Neural cell (in vitro differentiated cells): Measurements from ENCODE around the gene SUN1. TPM values are rescaled to one million over a fixed set of nuclear protein-coding genes. Genes with fewer than 3 reads are reported as not detected.

Source experiments
- H2AFZ ChIP-seq: fragments of 200-600, 300-800 bp; sonication (generic), shearing (Covaris generic); 2 replicates; pipeline ENCODE4 v1.6.0; 2014; ENCODE audit warnings: low read depth, mild to moderate bottlenecking, antibody characterized with exemption, low read length, moderate library complexity
- H3F3A ChIP-seq: fragments of 200-600 bp; shearing (Covaris generic); 2 replicates; pipeline ENCODE4 v1.6.1; 2016; ENCODE audit warnings: mild to moderate bottlenecking, moderate library complexity, mixed read lengths, antibody characterized with exemption, low read length; ENCODE audit not compliant: insufficient read depth, poor library complexity, severe bottlenecking
- H3K27ac ChIP-seq: fragments of 200-600, 300-800 bp; sonication (generic), shearing (Covaris generic); 2 replicates; pipeline ENCODE4 v1.5.1; 2014; ENCODE audit warnings: mild to moderate bottlenecking, low read length, moderate library complexity
- H3K27me3 ChIP-seq: fragments of 300-800, 200-600 bp; sonication (generic), shearing (Covaris generic); 2 replicates; pipeline ENCODE4 v1.6.0; 2014; ENCODE audit warnings: mild to moderate bottlenecking, low read depth, low read length, moderate library complexity; ENCODE audit not compliant: insufficient read depth
- H3K36me3 ChIP-seq: fragments of 300-800, 200-600 bp; sonication (generic), shearing (Covaris generic); 2 replicates; pipeline ENCODE4 v1.5.1; 2014; ENCODE audit warnings: mild to moderate bottlenecking, antibody characterized with exemption, low read length, moderate library complexity; ENCODE audit not compliant: insufficient read depth
- H3K4me2 ChIP-seq: fragments of 300-800, 200-600 bp; sonication (generic), shearing (Covaris generic); 2 replicates; pipeline ENCODE4 v1.6.0; 2014; ENCODE audit warnings: mild to moderate bottlenecking, low read length
- H3K4me3 ChIP-seq: fragments of 300-800, 200-600 bp; sonication (generic), shearing (Covaris generic); 2 replicates; pipeline ENCODE4 v1.5.1; 2014; ENCODE audit warnings: mild to moderate bottlenecking, low read length, moderate library complexity
- H3K79me2 ChIP-seq: fragments of 200-600 bp; shearing (Covaris generic); replicated peaks from 2 replicates; pipeline ENCODE4 v1.6.0; 2014; ENCODE audit warnings: mild to moderate bottlenecking, low read length, moderate library complexity; ENCODE audit not compliant: insufficient read depth
- H3K9ac ChIP-seq: fragments of 300-800, 200-600 bp; sonication (generic), shearing (Covaris generic); 2 replicates; pipeline ENCODE4 v1.6.1; 2016; ENCODE audit warnings: mild to moderate bottlenecking, low read length, mixed read lengths
- H3K9me2 ChIP-seq: fragments of 200-600 bp; shearing (Covaris generic); 2 replicates; pipeline ENCODE4 v1.6.1; 2016; ENCODE audit warnings: mild to moderate bottlenecking, low read length, mixed read lengths; ENCODE audit not compliant: insufficient read depth
- H3K9me3 ChIP-seq: fragments of 200-600, 300-800 bp; sonication (generic), shearing (Covaris generic); 2 replicates; pipeline ENCODE4 v1.6.1; 2016; ENCODE audit warnings: mild to moderate bottlenecking, mixed run types, low read length, moderate library complexity, mixed read lengths
- H4K20me1 ChIP-seq: fragments of 200-600 bp; shearing (Covaris generic); 2 replicates; pipeline ENCODE4 v1.6.1; 2016; ENCODE audit warnings: mild to moderate bottlenecking, mixed run types; ENCODE audit not compliant: insufficient read depth
- CTCF ChIP-seq: fragments of 450-650 bp; IDR thresholded peaks from 2 replicates; pipeline ENCODE4 v1.5.1; 2014; ENCODE audit warnings: antibody characterized with exemption, mild to moderate bottlenecking, moderate library complexity; ENCODE audit not compliant: poor library complexity, severe bottlenecking
- EP300 ChIP-seq: fragments of 450-650 bp; conservative IDR thresholded peaks from 2 replicates; pipeline ENCODE4 v1.6.1; 2014; ENCODE audit warnings: antibody characterized with exemption, mild to moderate bottlenecking, moderate library complexity; ENCODE audit not compliant: poor library complexity, severe bottlenecking
- EZH2 ChIP-seq: fragments of 200-600, 300-800 bp; shearing (Covaris generic), sonication (generic); IDR thresholded peaks from 2 replicates; pipeline ENCODE4 v1.6.1; 2014; ENCODE audit warnings: antibody characterized with exemption, low read length, borderline replicate concordance, mild to moderate bottlenecking; ENCODE audit not compliant: insufficient read depth, poor library complexity, severe bottlenecking
- MXI1 ChIP-seq: fragments of 450-650 bp; conservative IDR thresholded peaks from 2 replicates; pipeline ENCODE4 v1.6.1; 2014; ENCODE audit warnings: antibody characterized with exemption, mild to moderate bottlenecking; ENCODE audit not compliant: poor library complexity, severe bottlenecking
- POLR2AphosphoS5 ChIP-seq: IDR thresholded peaks from 2 replicates; pipeline ENCODE4 v1.6.1; 2012
- RAD21 ChIP-seq: fragments of 450-650 bp; conservative IDR thresholded peaks from 2 replicates; pipeline ENCODE4 v1.6.1; 2014; ENCODE audit warnings: antibody characterized with exemption, mild to moderate bottlenecking, moderate library complexity
- REST ChIP-seq: IDR thresholded peaks from 2 replicates; pipeline ENCODE4 v1.6.1; 2012; ENCODE audit warnings: borderline replicate concordance
- SMC3 ChIP-seq: fragments of 450-650 bp; conservative IDR thresholded peaks from 2 replicates; pipeline ENCODE4 v1.6.1; 2014; ENCODE audit warnings: antibody characterized with exemption, mild to moderate bottlenecking, moderate library complexity; ENCODE audit not compliant: poor library complexity
- TAF1 ChIP-seq: IDR thresholded peaks from 2 replicates; pipeline ENCODE4 v1.6.1; 2012; ENCODE audit warnings: low read depth
- polyA plus RNA-seq: library from polyadenylated mRNA; depleted of rRNA; stranded (reverse); fragments of >200 nt; gene quantifications from 2 replicates; pipeline ENCODE4 v1.2.3, GENCODE V29; 2014

The SUN1 gene
- polyA plus RNA-seq, 1 donor from 2014 or later = 309 TPM

- Histone ChIP-seq H3K36me3 (no peaks in the 10 kb centered on the region), H3K79me2 (no peaks in the 10 kb centered on the region), H3K9ac (no peak overlapping the region), H3K9me3 (no peaks in the 10 kb centered on the region), H3K9me2 (no peaks in the 10 kb centered on the region), H2AFZ (no peak overlapping the region), H3K4me2 (no peak overlapping the region), H4K20me1 (no peaks in the 10 kb centered on the region), H3K27ac (no peak overlapping the region), H3K4me3 (no peak overlapping the region), H3F3A (no peaks in the 10 kb centered on the region), H3K27me3 (no peaks in the 10 kb centered on the region)
- TF ChIP-seq POLR2AphosphoS5 = no peak
- TF ChIP-seq MXI1 = no peak
- TF ChIP-seq REST = no peak
- no peak for TF ChIP-seq SMC3
- no peak for TF ChIP-seq RAD21
- no peak for TF ChIP-seq EP300
- no peak for TF ChIP-seq TAF1
- TF ChIP-seq CTCF = no peak
- no peak for TF ChIP-seq EZH2
Measured at GRCh38 chr7:897771-898376, 65.6 kb downstream of the SUN1 start.

GRCh38 chr7:898460-898854 is 66.2 kb downstream of the SUN1 start:
- Histone ChIP-seq H2AFZ (no peak overlapping the region), H3K4me3 (no peak overlapping the region), H3K9me3 (no peaks in the 10 kb centered on the region), H3K79me2 (no peaks in the 10 kb centered on the region), H4K20me1 (no peaks in the 10 kb centered on the region), H3F3A (no peaks in the 10 kb centered on the region), H3K4me2 (no peak overlapping the region), H3K27ac (no peak overlapping the region), H3K36me3 (no peaks in the 10 kb centered on the region), H3K9me2 (no peaks in the 10 kb centered on the region), H3K27me3 (no peaks in the 10 kb centered on the region), H3K9ac (no peak overlapping the region)
- no peak for TF ChIP-seq SMC3
- TF ChIP-seq CTCF = no peak
- no peak for TF ChIP-seq EP300
- no peak for TF ChIP-seq MXI1
- no peak for TF ChIP-seq POLR2AphosphoS5
- no peak for TF ChIP-seq EZH2
- TF ChIP-seq RAD21 = no peak
- TF ChIP-seq TAF1 = no peak
- no peak for TF ChIP-seq REST
